Astrocyte (in vitro differentiated cells and primary cell): ENCODE measurements around the gene NINL. TPM values are rescaled to one million over a fixed set of nuclear protein-coding genes. Genes with fewer than 3 reads are reported as not detected.

Experiments
- DNase-seq: peaks from one replicate; pipeline ENCODE4 v3.0.0-alpha.2; 2010; ENCODE audit warnings: low read depth
- FAIRE-seq: peaks from 2 replicates; lab custom pipeline; 2011; peaks lifted over from hg19 to GRCh38; lab: Jason Lieb, UNC
- H2AFZ ChIP-seq: 2 replicates; pipeline ENCODE4 v1.6.0; 2012; ENCODE audit warnings: low read depth, low read length, inconsistent platforms
- H3K27ac ChIP-seq: 2 replicates; pipeline ENCODE4 v1.5.1; 2011; ENCODE audit warnings: low read depth, low read length, inconsistent platforms
- H3K27me3 ChIP-seq: 2 replicates; pipeline ENCODE4 v1.6.0; 2011; ENCODE audit warnings: low read length, inconsistent platforms; ENCODE audit not compliant: insufficient read depth
- H3K36me3 ChIP-seq: 2 replicates; pipeline ENCODE4 v1.5.1; 2011; ENCODE audit warnings: low read length, inconsistent platforms; ENCODE audit not compliant: insufficient read depth
- H3K4me1 ChIP-seq: 2 replicates; pipeline ENCODE4 v1.5.1; 2011; ENCODE audit warnings: low read length, inconsistent platforms; ENCODE audit not compliant: insufficient read depth
- H3K4me2 ChIP-seq: 2 replicates; pipeline ENCODE4 v1.6.0; 2012; ENCODE audit warnings: low read length, inconsistent platforms
- H3K4me3 ChIP-seq: 2 replicates; pipeline ENCODE4 v1.5.1; 2011; ENCODE audit warnings: low read depth, mild to moderate bottlenecking, low read length, inconsistent platforms; ENCODE audit not compliant: insufficient read depth
- H3K79me2 ChIP-seq: 2 replicates; pipeline ENCODE4 v1.6.0; 2012; ENCODE audit warnings: mild to moderate bottlenecking, low read length, inconsistent platforms; ENCODE audit not compliant: insufficient read depth
- H3K9ac ChIP-seq: 2 replicates; pipeline ENCODE4 v1.6.0; 2012; ENCODE audit warnings: mild to moderate bottlenecking, low read length, inconsistent platforms
- H3K9me3 ChIP-seq: 2 replicates; pipeline ENCODE4 v1.5.1; 2012; ENCODE audit warnings: low read depth, mild to moderate bottlenecking, low read length, inconsistent platforms; ENCODE audit not compliant: insufficient read depth
- H4K20me1 ChIP-seq: 2 replicates; pipeline ENCODE4 v1.6.0; 2012; ENCODE audit warnings: low read length, inconsistent platforms; ENCODE audit not compliant: insufficient read depth
- H3K27ac Mint-ChIP-seq: one replicate; pipeline ENCODE4 v1.8.0; 2021; ENCODE audit warnings: mild to moderate bottlenecking, mixed read lengths; ENCODE audit not compliant: unreplicated experiment
- H3K27me3 Mint-ChIP-seq: one replicate; pipeline ENCODE4 v1.8.0; 2021; ENCODE audit warnings: low read depth, mixed read lengths; ENCODE audit not compliant: unreplicated experiment
- H3K36me3 Mint-ChIP-seq: one replicate; pipeline ENCODE4 v1.8.0; 2021; ENCODE audit warnings: low read depth, mixed read lengths; ENCODE audit not compliant: unreplicated experiment
- H3K4me1 Mint-ChIP-seq: one replicate; pipeline ENCODE4 v1.8.0; 2021; ENCODE audit warnings: low read depth, mixed read lengths; ENCODE audit not compliant: unreplicated experiment
- H3K4me3 Mint-ChIP-seq: one replicate; pipeline ENCODE4 v1.8.0; 2021; ENCODE audit warnings: mild to moderate bottlenecking, moderate library complexity, mixed read lengths; ENCODE audit not compliant: unreplicated experiment
- H3K9me3 Mint-ChIP-seq: one replicate; pipeline ENCODE4 v1.8.0; 2021; ENCODE audit warnings: mild to moderate bottlenecking, mixed read lengths; ENCODE audit not compliant: unreplicated experiment
- CTCF ChIP-seq: IDR thresholded peaks from 2 replicates; pipeline ENCODE4 v1.5.1; 2011; ENCODE audit warnings: low read depth, mild to moderate bottlenecking, inconsistent platforms, low read length, moderate library complexity; ENCODE audit not compliant: insufficient read depth
- EZH2 ChIP-seq: IDR thresholded peaks from 2 replicates; pipeline ENCODE4 v1.6.1; 2012; ENCODE audit warnings: mild to moderate bottlenecking, low read length, inconsistent platforms; ENCODE audit not compliant: insufficient read depth
- total RNA-seq: library from RNA; stranded (reverse); gene quantifications from 2 replicates; pipeline ENCODE4 v1.2.1, GENCODE V29; 2021

NINL gene
- total RNA-seq, 1 donor from 2014 or later: 10.2 TPM

DNA sequence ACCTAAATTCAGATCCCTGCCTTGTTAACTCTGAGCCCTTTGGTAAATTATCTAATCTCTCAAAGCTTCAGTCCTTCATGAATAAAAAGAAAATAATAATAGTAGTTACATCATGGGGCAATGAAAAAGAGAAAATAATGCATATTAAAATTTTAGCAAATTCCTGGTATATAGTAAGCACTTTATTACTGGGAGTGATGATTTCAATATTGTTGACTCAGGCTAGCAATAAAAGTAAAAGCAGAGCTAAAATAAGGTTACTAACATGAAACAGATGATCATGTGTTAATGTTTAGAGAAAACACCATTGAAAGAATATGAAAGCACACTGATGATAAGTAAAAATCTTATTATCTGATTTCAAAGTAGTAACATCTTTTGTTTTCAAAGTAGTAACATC, 164.2 kb downstream of the NINL start:
- Histone ChIP-seq H3K27me3 (no peaks in the 10 kb centered on the region), H3K9ac (no peak overlapping the region), H3K4me3 (no peak overlapping the region), H3K27ac (no peak overlapping the region), H3K79me2 (no peaks in the 10 kb centered on the region), H3K4me1 (peaks cover 5% of the 10 kb centered on the region), H4K20me1 (no peaks in the 10 kb centered on the region), H2AFZ (no peak overlapping the region), H3K36me3 (no peaks in the 10 kb centered on the region), H3K4me2 (no peak overlapping the region), H3K9me3 (no peaks in the 10 kb centered on the region)
- H3K9me3 Mint-ChIP-seq: peaks cover 2% of the 10 kb centered on the region
- H3K4me1 Mint-ChIP-seq: peaks cover 2% of the 10 kb centered on the region
- H3K27me3 Mint-ChIP-seq: no peaks in the 10 kb centered on the region
- H3K4me3 Mint-ChIP-seq: no peak overlapping the region
- FAIRE-seq (no peak), DNase-seq (no peak)
- peaks cover 5% of the 10 kb centered on the region for H3K36me3 Mint-ChIP-seq
- no peak overlapping the region for H3K27ac Mint-ChIP-seq
- TF ChIP-seq EZH2: no peak
- TF ChIP-seq CTCF: no peak

DNA sequence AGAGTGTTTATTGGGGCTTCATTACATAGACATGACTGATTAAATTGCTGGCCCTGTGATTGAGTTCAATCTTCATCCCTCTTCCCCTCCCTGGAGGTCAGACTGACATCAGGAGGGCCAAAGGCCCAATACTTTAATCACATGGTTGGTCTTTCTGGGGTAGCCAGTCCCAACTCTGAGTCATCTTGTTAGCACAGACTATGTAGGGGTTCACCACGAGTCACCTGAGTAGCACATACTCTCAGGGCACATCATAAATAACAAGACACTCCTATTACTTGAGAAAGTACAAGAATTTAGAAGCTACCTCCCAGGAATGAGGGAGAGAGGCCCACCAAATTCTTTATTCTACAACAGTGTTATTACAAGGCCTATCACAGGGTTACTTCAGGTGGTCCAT, 166.6 kb downstream of the NINL start:
- no peak overlapping the region for H3K4me3 Mint-ChIP-seq
- H3K36me3 Mint-ChIP-seq: peaks cover 3% of the 10 kb centered on the region
- H3K9me3 ChIP-seq: no peaks in the 10 kb centered on the region
- H3K27me3 ChIP-seq: no peaks in the 10 kb centered on the region
- H3K27ac Mint-ChIP-seq: no peak overlapping the region
- H3K4me3 ChIP-seq: no peak overlapping the region
- H3K27me3 Mint-ChIP-seq: no peaks in the 10 kb centered on the region
- no peak overlapping the region for H3K9ac ChIP-seq
- DNase-seq (peak; percentile 9), FAIRE-seq (no peak)
- no peak for TF ChIP-seq CTCF
- TF ChIP-seq EZH2: no peak
- H3K27ac ChIP-seq: no peak overlapping the region
- H2AFZ ChIP-seq: no peak overlapping the region
- peaks cover 3% of the 10 kb centered on the region for H3K79me2 ChIP-seq
- H3K9me3 Mint-ChIP-seq: peaks cover 2% of the 10 kb centered on the region
- H3K4me1 ChIP-seq: peaks cover 5% of the 10 kb centered on the region
- peaks cover 2% of the 10 kb centered on the region for H3K4me1 Mint-ChIP-seq
- no peaks in the 10 kb centered on the region for H3K36me3 ChIP-seq
- no peaks in the 10 kb centered on the region for H4K20me1 ChIP-seq
- no peak overlapping the region for H3K4me2 ChIP-seq

- Mint-ChIP-seq H3K4me1 (no peaks in the 10 kb centered on the region), H3K4me3 (no peak overlapping the region), H3K27ac (no peak overlapping the region), H3K9me3 (peaks cover 3% of the 10 kb centered on the region), H3K27me3 (no peaks in the 10 kb centered on the region), H3K36me3 (no peaks in the 10 kb centered on the region)
- Histone ChIP-seq H2AFZ (no peak overlapping the region), H3K9me3 (no peaks in the 10 kb centered on the region), H3K36me3 (no peaks in the 10 kb centered on the region), H3K4me1 (peaks cover 14% of the 10 kb centered on the region), H3K4me2 (peak overlapping the region; percentile 89), H3K79me2 (peaks cover 31% of the 10 kb centered on the region), H3K4me3 (peak overlapping the region; percentile 78), H3K27me3 (no peaks in the 10 kb centered on the region), H3K27ac (no peak overlapping the region), H3K9ac (peak overlapping the region; percentile 87), H4K20me1 (no peaks in the 10 kb centered on the region)
- no peak for TF ChIP-seq EZH2
- no peak for TF ChIP-seq CTCF
- FAIRE-seq (no peak), DNase-seq (no peak)
These were observed 176.4 kb downstream of the NINL start for GRCh38 chr20:25408890-25409289.
